GM12891 (cell line): Measurements from ENCODE around the gene PSAPL1.

Experiments
- POLR2A ChIP-seq: IDR thresholded peaks from 2 replicates; pipeline ENCODE4 v1.6.1; 2011; ENCODE audit warnings: low read depth, low read length, control low read depth
- POLR2AphosphoS5 ChIP-seq: IDR thresholded peaks from 2 replicates; pipeline ENCODE4 v1.6.1; 2011; ENCODE audit warnings: low read depth, low read length, control low read depth
- SPI1 ChIP-seq: IDR thresholded peaks from 2 replicates; pipeline ENCODE4 v1.6.1; 2011; ENCODE audit warnings: low read depth, low read length, control low read depth
- TAF1 ChIP-seq: IDR thresholded peaks from 2 replicates; pipeline ENCODE4 v1.6.1; 2011; ENCODE audit warnings: low read depth, low read length, control low read depth

DNA sequence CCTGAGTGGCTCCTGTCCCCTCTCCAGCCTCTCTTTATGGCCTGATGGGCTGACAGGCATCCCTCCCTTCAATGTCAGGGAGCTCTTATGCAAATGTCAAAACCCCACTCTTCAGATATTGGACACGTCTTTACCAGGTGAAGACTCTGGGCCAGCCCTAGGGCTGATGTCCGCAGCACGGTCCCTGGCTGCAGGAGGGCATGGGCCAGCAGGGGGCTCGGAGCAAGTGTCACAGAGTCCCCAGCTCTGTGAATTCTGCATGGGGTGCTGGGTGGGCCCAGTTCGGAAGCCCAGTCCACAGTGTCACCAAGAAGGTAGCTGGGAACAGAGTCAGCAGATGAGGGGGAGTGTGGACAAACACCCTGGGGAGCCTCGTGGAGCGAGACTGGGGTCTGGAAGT is 39.6 kb upstream of the PSAPL1 start:
- TF ChIP-seq POLR2AphosphoS5 (no peak), POLR2A (no peak), TAF1 (no peak), SPI1 (no peak)
